Activated CD4-positive, alpha-beta T cell treated with anti-CD3 and anti-CD28 coated beads for 1 hour (primary cell): ENCODE data around the gene ZNF598.
"Not testable (repeated sequence)": the region's sequence is repeated elsewhere in the genome, so short reads cannot be mapped to it uniquely, and the experiment has no call there.

Source experiments
- DNase-seq: peaks from one replicate; pipeline ENCODE4 v3.0.0-alpha.2; 2020

The ZNF598 gene

GRCh38 chr16:2040041-2040786 lies 30.6 kb upstream of the ZNF598 start:
- DNase-seq: no peak

DNA sequence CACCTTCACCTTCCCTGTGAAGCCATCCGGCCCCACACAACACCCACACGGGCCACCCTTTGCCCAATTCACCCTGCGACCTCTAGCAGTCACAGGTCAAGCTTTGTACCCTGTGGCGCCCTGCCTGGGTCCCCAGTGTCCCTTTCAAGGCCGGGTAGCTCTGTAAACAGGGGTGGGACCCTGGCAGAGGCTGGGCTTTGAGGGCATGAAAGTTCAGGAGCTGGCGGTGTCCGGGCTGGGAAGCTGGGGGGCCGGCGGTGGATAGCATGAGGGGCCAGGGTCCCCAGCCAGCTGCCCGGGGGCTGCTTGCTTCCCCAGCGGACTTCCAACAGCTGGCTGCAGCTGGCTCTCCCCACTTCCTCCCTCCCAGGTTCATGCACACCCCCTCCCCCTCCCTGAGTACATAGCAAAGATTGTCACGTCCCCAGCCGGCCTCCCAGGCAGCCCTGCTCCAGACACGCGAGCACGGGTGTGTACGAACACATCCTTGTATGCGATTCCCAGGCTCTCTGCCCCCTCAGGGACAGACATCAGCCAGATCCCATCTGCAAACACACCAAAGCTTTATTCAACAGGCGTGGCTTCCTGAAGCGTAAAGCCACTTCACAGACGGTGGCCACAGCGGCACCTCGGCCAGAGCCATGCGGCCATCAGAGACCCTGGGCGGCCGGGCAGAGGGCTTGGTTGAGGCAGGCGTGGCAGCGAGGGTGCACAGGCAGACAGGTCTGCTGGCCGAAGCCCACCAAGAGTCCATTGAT lies 29.8 kb upstream of the ZNF598 start:
- no peak for DNase-seq

GRCh38 chr16:2038382-2039231 lies 29.0 kb upstream of the ZNF598 start:
- DNase-seq: no peak

GRCh38 chr16:2037647-2038381 lies 28.2 kb upstream of the ZNF598 start:
- DNase-seq: no peak

- no peak for DNase-seq
These were observed 27.5 kb upstream of the ZNF598 start for GRCh38 chr16:2037115-2037514.

DNA sequence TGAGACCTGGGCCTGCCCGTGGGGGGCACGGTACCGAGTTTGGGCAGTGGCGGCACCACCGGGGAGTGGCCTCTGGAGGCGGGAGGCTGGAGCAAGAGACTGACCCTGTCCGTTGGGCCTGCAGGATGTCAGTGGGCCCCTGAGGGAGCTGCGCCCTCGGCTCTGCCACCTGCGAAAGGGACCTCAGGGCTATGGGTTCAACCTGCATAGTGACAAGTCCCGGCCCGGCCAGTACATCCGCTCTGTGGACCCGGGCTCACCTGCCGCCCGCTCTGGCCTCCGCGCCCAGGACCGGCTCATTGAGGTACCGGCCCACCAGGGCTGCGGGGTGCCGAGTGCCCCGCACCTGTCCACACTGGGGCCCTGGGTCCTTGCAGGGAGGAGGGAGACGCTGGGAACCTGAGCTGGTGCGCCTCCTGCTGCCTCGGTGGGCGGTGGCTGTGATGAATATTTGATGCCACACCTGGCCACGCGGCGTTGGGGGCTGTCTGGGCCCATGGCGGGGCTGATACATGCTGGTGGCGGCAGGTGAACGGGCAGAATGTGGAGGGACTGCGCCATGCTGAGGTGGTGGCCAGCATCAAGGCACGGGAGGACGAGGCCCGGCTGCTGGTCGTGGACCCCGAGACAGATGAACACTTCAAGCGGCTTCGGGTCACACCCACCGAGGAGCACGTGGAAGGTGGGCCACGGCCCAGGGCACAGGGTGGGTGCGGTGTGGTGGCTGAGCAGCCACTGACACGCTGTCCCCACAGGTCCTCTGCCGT lies 26.8 kb upstream of the ZNF598 start:
- no peak for DNase-seq

GRCh38 chr16:2035431-2036199 lies 26.0 kb upstream of the ZNF598 start:
- DNase-seq: no peak

DNA sequence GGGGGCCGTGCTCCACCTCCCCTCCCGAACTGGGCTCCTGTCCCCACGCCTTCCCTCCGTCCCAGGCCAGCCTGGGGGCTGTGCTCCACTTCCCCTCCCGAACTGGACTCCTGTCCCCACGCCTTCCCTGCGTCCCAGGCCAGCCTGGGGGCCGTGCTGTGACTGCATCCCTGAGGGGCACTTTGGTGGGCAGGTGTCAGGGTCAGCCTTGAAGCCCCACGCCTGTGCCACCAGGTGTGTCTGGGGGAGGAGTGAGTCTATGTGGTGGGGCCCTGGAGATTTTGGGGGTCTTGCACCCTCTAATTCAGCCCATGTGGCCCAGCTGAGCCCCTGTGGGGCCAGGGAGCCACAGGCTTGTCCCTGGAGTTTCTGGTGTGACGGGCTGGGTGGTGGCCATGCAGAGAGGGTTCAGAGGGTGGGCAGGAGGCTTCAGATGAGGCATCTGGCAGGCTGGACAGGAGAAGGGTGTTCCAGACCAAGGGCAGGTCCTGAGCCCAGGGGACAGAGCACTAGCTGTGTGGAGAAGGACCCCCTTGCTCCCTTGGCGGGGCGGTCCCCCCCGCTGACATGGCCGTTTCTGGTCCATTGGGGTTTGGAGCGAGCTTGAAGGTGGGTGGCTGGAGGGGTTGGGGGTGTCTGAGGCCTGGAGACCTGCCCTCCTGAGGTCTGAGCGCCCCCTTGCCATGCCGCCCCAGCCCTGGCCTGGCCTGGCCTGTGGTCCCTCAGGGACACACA lies 25.2 kb upstream of the ZNF598 start:
- DNase-seq: no peak

- not testable (repeated sequence) for DNase-seq
These were observed 24.5 kb upstream of the ZNF598 start for GRCh38 chr16:2033909-2034695.

GRCh38 chr16:2033057-2033908 lies 23.7 kb upstream of the ZNF598 start:
- no peak for DNase-seq

GRCh38 chr16:2032285-2033056 lies 22.9 kb upstream of the ZNF598 start:
- no peak for DNase-seq

DNA sequence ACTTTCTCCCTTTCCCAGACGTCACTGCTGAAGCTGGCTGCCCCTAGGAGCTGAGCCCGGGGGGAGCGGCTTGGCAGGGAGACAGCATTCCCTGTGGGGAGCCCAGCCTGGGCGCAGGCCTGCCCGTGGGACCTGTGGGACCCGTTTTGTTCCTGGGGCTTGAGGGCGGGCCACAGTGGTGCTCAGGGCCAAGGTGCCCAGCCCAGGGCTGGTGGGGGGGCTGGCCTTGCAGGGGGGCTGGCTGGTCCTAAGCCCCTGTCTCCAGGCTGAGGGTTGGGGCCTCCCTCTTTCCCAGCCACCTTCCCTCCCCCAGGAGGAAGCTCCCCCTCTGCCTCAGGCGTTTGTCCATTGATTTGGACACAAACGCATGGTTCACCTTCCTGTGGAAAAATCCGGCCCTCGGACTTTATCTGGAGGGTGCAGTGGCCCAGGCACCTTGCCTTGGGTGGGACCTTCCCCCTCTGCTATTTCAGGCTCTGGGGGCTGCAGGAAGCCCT lies 21.5 kb upstream of the ZNF598 start:
- DNase-seq: no peak

- DNase-seq: no peak
These were observed 20.4 kb upstream of the ZNF598 start for GRCh38 chr16:2030036-2030435.

DNA sequence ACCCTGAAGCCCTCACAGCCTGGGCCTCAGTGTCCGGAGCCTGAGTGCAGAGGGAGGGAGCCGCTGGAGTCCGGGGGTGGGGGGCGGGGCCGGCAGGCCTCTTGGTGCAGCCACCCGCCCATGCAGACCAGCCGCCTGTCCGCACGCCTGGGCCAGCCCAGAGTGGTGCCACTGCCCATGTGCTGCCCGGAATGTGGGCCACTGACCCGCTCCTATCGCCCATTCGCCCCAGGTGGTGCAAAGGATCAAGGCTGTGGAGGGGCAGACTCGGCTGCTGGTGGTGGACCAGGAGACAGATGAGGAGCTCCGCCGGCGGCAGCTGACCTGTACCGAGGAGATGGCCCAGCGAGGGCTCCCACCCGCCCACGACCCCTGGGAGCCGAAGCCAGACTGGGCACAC lies 19.7 kb upstream of the ZNF598 start:
- DNase-seq: no peak

DNA sequence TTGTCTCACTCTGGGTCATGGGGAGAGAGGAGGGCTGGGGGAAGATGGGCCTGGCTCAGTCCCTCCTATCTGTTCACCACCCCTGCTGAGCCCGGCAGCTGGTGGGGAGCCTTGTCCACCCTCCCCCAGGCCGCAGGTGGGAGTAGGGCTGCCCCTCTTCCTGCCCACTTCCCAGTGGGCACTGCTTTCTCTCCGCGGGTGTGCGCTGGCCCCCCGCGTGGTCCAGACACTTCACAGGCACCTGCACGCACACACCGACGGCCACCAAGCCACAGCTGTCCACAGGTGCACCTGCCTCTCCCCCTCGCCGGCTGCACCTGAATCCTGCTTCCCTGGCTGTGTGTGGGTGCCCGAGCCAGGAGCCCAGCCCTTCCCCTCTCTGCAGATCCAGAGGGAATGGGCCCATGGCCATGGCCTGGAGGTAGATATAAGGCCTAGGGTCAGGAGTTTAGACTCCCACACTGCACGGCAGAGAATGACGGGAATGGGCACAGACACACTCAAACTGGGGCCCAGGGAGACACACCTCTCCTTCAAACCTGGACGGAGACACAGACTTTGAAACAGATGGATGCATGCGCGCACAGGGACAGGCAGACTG lies 19.1 kb upstream of the ZNF598 start:
- no peak for DNase-seq

GRCh38 chr16:2028146-2028545 lies 18.5 kb upstream of the ZNF598 start:
- DNase-seq: no peak
